PC-3 (cell line): Measurements from ENCODE around the gene CEP95. TPM values are rescaled to one million over a fixed set of nuclear protein-coding genes. Genes with fewer than 3 reads are reported as not detected.
"Not testable (repeated sequence)": the region's sequence is repeated elsewhere in the genome, so short reads cannot be mapped to it uniquely, and the experiment has no call there.

Source experiments
- ATAC-seq: fragments of 200-7000 bp; cut with Tn5 transposase; 2 replicates; pipeline ENCODE4 v1.9.1; 2020; ENCODE audit warnings: mild to moderate bottlenecking, moderate library complexity
- BruUV-seq: library from RNA; stranded (reverse); fragments of 400-500 nt; replicated peaks from 2 replicates; lab custom pipeline; 2021; lab: Mats Ljungman, UMichigan
- CTCF ChIA-PET: fragments of 300-600 bp; sonication (Branson Sonifier 250); formaldehyde crosslinking; loops from one replicate; lab custom pipeline; 2022; ENCODE audit warnings: antibody characterized with exemption; lab: Charles Lee
- POLR2A ChIA-PET: fragments of 300-600 bp; sonication (Branson Sonifier 250); formaldehyde crosslinking; loops from one replicate; lab custom pipeline; 2022; ENCODE audit warnings: antibody characterized with exemption; ENCODE audit not compliant: unreplicated experiment; lab: Charles Lee
- DNase-seq: peaks from one replicate; pipeline ENCODE4 v3.0.0-alpha.2; 2015
- H2AFZ ChIP-seq: fragments of 300-600 bp; sonication (generic); 2 replicates; pipeline ENCODE4 v1.6.0; 2016; ENCODE audit warnings: antibody characterized with exemption, low read length
- H3F3A ChIP-seq: fragments of 300-600 bp; sonication (generic); one replicate; pipeline ENCODE4 v1.6.0; 2017; ENCODE audit warnings: antibody characterized with exemption, low read length, control low read depth, mild to moderate bottlenecking; ENCODE audit not compliant: unreplicated experiment
- H3K27ac ChIP-seq: fragments of 300-600 bp; sonication (generic); 2 replicates; pipeline ENCODE4 v1.5.1; 2016; ENCODE audit warnings: mild to moderate bottlenecking, low read length
- H3K27me3 ChIP-seq: fragments of 300-600 bp; sonication (generic); 2 replicates; pipeline ENCODE4 v1.6.1; 2016; ENCODE audit warnings: low read length, mixed read lengths
- H3K36me3 ChIP-seq: fragments of 300-600 bp; sonication (generic); 2 replicates; pipeline ENCODE4 v1.6.1; 2016; ENCODE audit warnings: low read depth, mixed run types, low read length, mixed read lengths
- H3K4me1 ChIP-seq: fragments of 300-600 bp; sonication (generic); 2 replicates; pipeline ENCODE4 v1.5.1; 2016; ENCODE audit warnings: low read length; ENCODE audit not compliant: insufficient read depth
- H3K4me2 ChIP-seq: fragments of 300-600 bp; sonication (generic); 2 replicates; pipeline ENCODE4 v1.6.0; 2016; ENCODE audit warnings: low read length
- H3K4me3 ChIP-seq: fragments of 300-600 bp; sonication (generic); 2 replicates; pipeline ENCODE4 v1.5.1; 2016; ENCODE audit warnings: mild to moderate bottlenecking, low read length, mixed read lengths
- H3K79me2 ChIP-seq: fragments of 300-600 bp; sonication (generic); 2 replicates; pipeline ENCODE4 v1.6.1; 2017; ENCODE audit warnings: low read length, mixed read lengths
- H3K9ac ChIP-seq: fragments of 300-600 bp; sonication (generic); 2 replicates; pipeline ENCODE4 v1.6.0; 2016; ENCODE audit warnings: mild to moderate bottlenecking, low read length
- H3K9me2 ChIP-seq: fragments of 300-600 bp; sonication (generic); replicated peaks from 2 replicates; pipeline ENCODE4 v1.6.1; 2016; ENCODE audit warnings: mixed run types, low read length, mixed read lengths
- H3K9me3 ChIP-seq: fragments of 300-600 bp; sonication (generic); 2 replicates; pipeline ENCODE4 v1.6.1; 2016; ENCODE audit warnings: low read length, mixed read lengths
- H4K20me1 ChIP-seq: fragments of 300-600 bp; sonication (generic); 2 replicates; pipeline ENCODE4 v1.6.1; 2016; ENCODE audit warnings: low read length, mixed read lengths
- EZH2 ChIP-seq: fragments of 300-600 bp; sonication (generic); IDR thresholded peaks from one replicate; pipeline ENCODE4 v1.6.1; 2017; ENCODE audit warnings: antibody characterized with exemption, mild to moderate bottlenecking, low read length; ENCODE audit not compliant: unreplicated experiment
- EZH2phosphoT487 ChIP-seq: fragments of 300-600 bp; sonication (generic); IDR thresholded peaks from 2 replicates; pipeline ENCODE4 v1.6.1; 2018; ENCODE audit warnings: mild to moderate bottlenecking, antibody characterized with exemption, low read length, borderline replicate concordance
- intact Hi-C: fragments of 100-400 bp; cut with micrococcal nuclease; formaldehyde crosslinking; loops from 2 replicates; pipeline ENCODE4 v1.9.0; 2023
- total RNA-seq: library from RNA; depleted of rRNA; stranded (reverse); fragments of >200 nt; gene quantifications from 2 replicates; pipeline ENCODE4 v1.2.3, GENCODE V29; 2014
- TF ChIP-seq, protein P1 (sequence below): fragments of 300-600 bp; sonication (generic); conservative IDR thresholded peaks from 2 replicates; pipeline ENCODE4 v1.5.1; 2017; ENCODE audit warnings: antibody characterized with exemption, low read depth, mild to moderate bottlenecking, low read length

CEP95 gene
- total RNA-seq, 1 experiment from 2014 or later: 32.4 TPM

GRCh38 chr17:64573214-64573613, 66.4 kb downstream of the CEP95 start:
- Histone ChIP-seq H3K9me3 (no peaks in the 10 kb centered on the region), H3K9ac (no peak overlapping the region), H3K27me3 (no peaks in the 10 kb centered on the region), H3K4me1 (peaks cover 21% of the 10 kb centered on the region), H2AFZ (no peak overlapping the region), H3K9me2 (no peaks in the 10 kb centered on the region), H3K4me2 (peak overlapping the region; percentile 52), H3F3A (peaks cover 9% of the 10 kb centered on the region), H3K79me2 (peaks cover 6% of the 10 kb centered on the region; the same call in 1 of the 2 replicates), H4K20me1 (no peaks in the 10 kb centered on the region), H3K36me3 (peaks cover 57% of the 10 kb centered on the region), H3K27ac (peak overlapping the region; percentile 56), H3K4me3 (no peak overlapping the region)
- POLR2A ChIA-PET: no interaction called here
- TF ChIP-seq, protein P1, sequence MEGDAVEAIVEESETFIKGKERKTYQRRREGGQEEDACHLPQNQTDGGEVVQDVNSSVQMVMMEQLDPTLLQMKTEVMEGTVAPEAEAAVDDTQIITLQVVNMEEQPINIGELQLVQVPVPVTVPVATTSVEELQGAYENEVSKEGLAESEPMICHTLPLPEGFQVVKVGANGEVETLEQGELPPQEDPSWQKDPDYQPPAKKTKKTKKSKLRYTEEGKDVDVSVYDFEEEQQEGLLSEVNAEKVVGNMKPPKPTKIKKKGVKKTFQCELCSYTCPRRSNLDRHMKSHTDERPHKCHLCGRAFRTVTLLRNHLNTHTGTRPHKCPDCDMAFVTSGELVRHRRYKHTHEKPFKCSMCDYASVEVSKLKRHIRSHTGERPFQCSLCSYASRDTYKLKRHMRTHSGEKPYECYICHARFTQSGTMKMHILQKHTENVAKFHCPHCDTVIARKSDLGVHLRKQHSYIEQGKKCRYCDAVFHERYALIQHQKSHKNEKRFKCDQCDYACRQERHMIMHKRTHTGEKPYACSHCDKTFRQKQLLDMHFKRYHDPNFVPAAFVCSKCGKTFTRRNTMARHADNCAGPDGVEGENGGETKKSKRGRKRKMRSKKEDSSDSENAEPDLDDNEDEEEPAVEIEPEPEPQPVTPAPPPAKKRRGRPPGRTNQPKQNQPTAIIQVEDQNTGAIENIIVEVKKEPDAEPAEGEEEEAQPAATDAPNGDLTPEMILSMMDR: no peak
- TF ChIP-seq EZH2: no peak
- no peak for TF ChIP-seq EZH2phosphoT487
- BruUV-seq: no TSS peak
- CTCF ChIA-PET: no interaction called here
- intact Hi-C loops: no loop called here
- DNase-seq (peak; percentile 43), ATAC-seq (peak; percentile 47)

DNA sequence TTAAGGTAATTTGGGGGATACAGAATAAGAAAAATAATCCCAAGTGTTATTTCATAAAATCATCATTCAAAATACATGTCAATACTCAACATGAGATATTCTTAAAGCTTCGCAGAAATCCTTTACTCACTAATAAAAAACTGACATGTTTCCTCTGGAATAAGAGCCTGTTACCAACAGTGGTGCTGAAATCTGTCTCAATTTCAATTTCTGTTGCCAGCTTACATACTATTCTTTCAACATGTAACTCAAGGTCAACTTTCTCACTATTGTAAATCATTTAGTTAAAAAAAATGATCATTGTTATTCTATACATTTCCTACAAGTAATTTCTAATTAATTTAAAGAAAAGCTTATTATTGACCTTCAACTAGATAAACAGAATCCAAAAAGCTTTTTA, 67.9 kb downstream of the CEP95 start:
- Histone ChIP-seq H3K27ac (no peak overlapping the region), H3K27me3 (no peaks in the 10 kb centered on the region), H4K20me1 (0 out of 2 replicates have a peak, but pooled peaks cover 3% of the 10 kb centered on the region), H3K4me2 (no peak overlapping the region), H3F3A (peaks cover 14% of the 10 kb centered on the region), H2AFZ (no peak overlapping the region), H3K4me1 (peaks cover 21% of the 10 kb centered on the region), H3K9me3 (no peaks in the 10 kb centered on the region), H3K4me3 (no peak overlapping the region), H3K79me2 (peaks cover 10% of the 10 kb centered on the region; the same call in 1 of the 2 replicates), H3K9me2 (no peaks in the 10 kb centered on the region), H3K36me3 (peaks cover 58% of the 10 kb centered on the region), H3K9ac (no peak overlapping the region)
- BruUV-seq: no TSS peak
- no peak for ATAC-seq
- no peak for DNase-seq
- no peak for TF ChIP-seq EZH2phosphoT487
- intact Hi-C loops: no loop called here
- CTCF ChIA-PET: interaction anchor here (0.7 kb wide), 1 partner anchor 28 kb away, joined by 4 read pairs; no protein-coding TSS in a partner anchor
- POLR2A ChIA-PET: interaction anchor here (0.6 kb wide), 1 partner anchor 87 kb away, joined by 3 read pairs; no protein-coding TSS in a partner anchor

DNA sequence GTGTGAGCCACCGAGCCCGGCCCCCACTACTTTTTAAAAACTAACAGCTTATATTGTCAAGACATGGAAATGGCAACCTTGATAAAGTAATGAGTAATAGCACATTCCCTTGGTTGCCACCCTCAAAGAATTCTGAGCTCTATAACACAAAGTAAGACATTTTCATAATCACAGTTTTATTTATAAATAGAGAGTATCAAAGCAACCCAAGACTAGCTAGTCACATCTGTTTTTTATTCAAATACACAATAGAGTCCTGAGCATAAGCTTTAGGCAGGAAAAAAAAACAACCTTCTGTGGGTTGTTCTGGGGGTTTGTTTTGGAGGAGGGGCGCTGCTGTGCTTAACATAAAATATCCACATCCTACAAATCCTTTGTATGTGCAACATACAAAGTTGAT, 68.7 kb downstream of the CEP95 start:
- Histone ChIP-seq H3K4me1 (peaks cover 21% of the 10 kb centered on the region), H3K4me2 (no peak overlapping the region), H3K27ac (no peak overlapping the region), H3K9me2 (no peaks in the 10 kb centered on the region), H3K79me2 (peaks cover 10% of the 10 kb centered on the region; the same call in 1 of the 2 replicates), H3K4me3 (no peak overlapping the region), H3K9ac (no peak overlapping the region), H2AFZ (no peak overlapping the region), H3K36me3 (peaks cover 56% of the 10 kb centered on the region), H4K20me1 (0 out of 2 replicates have a peak, but pooled peaks cover 3% of the 10 kb centered on the region), H3K27me3 (no peaks in the 10 kb centered on the region), H3F3A (peaks cover 17% of the 10 kb centered on the region), H3K9me3 (no peaks in the 10 kb centered on the region)
- ATAC-seq (no peak), DNase-seq (no peak)
- intact Hi-C loops: no loop called here
- BruUV-seq: no TSS peak
- ChIA-PET CTCF (interaction anchor here (0.7 kb wide), 1 partner anchor 28 kb away, joined by 4 read pairs; no protein-coding TSS in a partner anchor), POLR2A (no interaction called here)
- TF ChIP-seq EZH2phosphoT487 (no peak), EZH2 (no peak)
- TF ChIP-seq, protein P1: no peak

- Histone ChIP-seq H3K36me3 (peaks cover 54% of the 10 kb centered on the region), H3F3A (peaks cover 20% of the 10 kb centered on the region), H3K4me1 (peaks cover 24% of the 10 kb centered on the region), H4K20me1 (peaks cover 10% of the 10 kb centered on the region; the same call in 1 of the 2 replicates)
- H3K4me2 ChIP-seq, ATAC-seq, H2AFZ ChIP-seq, intact Hi-C loops, H3K27ac ChIP-seq, H3K9me2 ChIP-seq, BruUV-seq, H3K79me2 ChIP-seq, H3K4me3 ChIP-seq, POLR2A ChIA-PET, CTCF ChIA-PET, H3K9ac ChIP-seq, H3K27me3 ChIP-seq, DNase-seq, H3K9me3 ChIP-seq: not testable (repeated sequence)
These were observed 70.2 kb downstream of the CEP95 start for GRCh38 chr17:64577025-64577424.
